HL-60 (cell line): ENCODE data around the gene ADAMTSL3.

ENCODE experiments used
- DNase-seq, 2 experiments: peaks; one replicate each; pipeline ENCODE4 v3.0.0-alpha.2; 2010 to 2020; ENCODE audit warnings: low read depth in 1 of 2, low spot score in 1 of 2
- H3K27ac ChIP-seq: fragments of 250-450 bp; sonication (Bioruptor Pico); replicated peaks from 2 replicates; pipeline ENCODE4 v1.5.1; 2020; ENCODE audit warnings: mild to moderate bottlenecking, moderate library complexity
- H3K27me3 ChIP-seq: fragments of 250-450 bp; sonication (Bioruptor Pico); 2 replicates; pipeline ENCODE4 v1.5.1; 2021; ENCODE audit warnings: mild to moderate bottlenecking, moderate library complexity; ENCODE audit not compliant: insufficient read depth, poor library complexity, severe bottlenecking
- H3K4me3 ChIP-seq: replicated peaks from 2 replicates; pipeline ENCODE4 v1.5.1; 2011; ENCODE audit warnings: mild to moderate bottlenecking, control low read depth, low read length; ENCODE audit not compliant: insufficient read depth
- GABPA ChIP-seq: IDR thresholded peaks from 2 replicates; pipeline ENCODE4 v1.6.1; 2012; ENCODE audit warnings: low read depth
- POLR2AphosphoS5 ChIP-seq: IDR thresholded peaks from 2 replicates; pipeline ENCODE4 v1.6.1; 2012; ENCODE audit warnings: low read depth
- SPI1 ChIP-seq: IDR thresholded peaks from 2 replicates; pipeline ENCODE4 v1.6.1; 2012; ENCODE audit warnings: low read depth, mild to moderate bottlenecking, borderline replicate concordance
- TF ChIP-seq, protein P1 (sequence below): IDR thresholded peaks from 2 replicates; pipeline ENCODE4 v1.6.1; 2012; ENCODE audit warnings: low read depth; ENCODE audit not compliant: insufficient replicate concordance
- TF ChIP-seq, protein P2 (sequence below): IDR thresholded peaks from one replicate; pipeline ENCODE4 v1.5.1; 2011; ENCODE audit warnings: low read length, control low read depth, inconsistent platforms; ENCODE audit not compliant: insufficient read depth

Gene ADAMTSL3

DNA sequence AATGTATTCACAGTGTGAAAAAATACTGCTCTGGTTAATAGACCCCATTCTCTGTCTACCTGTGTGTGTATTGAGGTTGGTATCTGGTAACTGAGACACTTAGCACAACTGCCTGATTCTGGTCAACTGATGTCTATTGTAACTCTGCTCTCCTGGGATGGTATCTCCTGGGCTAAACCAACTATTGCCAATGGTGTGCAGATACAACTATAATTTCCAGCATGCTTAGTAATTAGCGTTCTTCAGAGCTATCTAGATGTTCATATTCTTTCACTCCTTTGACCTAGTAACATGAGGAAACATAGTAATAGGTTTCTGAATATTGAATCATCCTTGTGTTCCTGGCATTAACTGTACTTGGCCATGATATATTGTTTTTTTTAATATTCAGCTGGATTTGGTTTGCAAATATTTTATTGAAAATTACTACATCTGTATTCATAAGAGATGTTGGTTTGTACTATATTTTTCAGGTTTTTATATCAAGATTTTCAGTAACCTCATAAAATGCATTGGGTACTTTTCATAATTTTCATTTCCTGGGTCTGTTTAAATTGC lies 16.8 kb downstream of the ADAMTSL3 start:
- no peak overlapping the region for H3K27ac ChIP-seq
- H3K4me3 ChIP-seq: no peak overlapping the region
- no peaks in the 10 kb centered on the region for H3K27me3 ChIP-seq
- no peak for DNase-seq
- TF ChIP-seq GABPA (no peak), SPI1 (no peak), POLR2AphosphoS5 (no peak)
- TF ChIP-seq, protein P1, sequence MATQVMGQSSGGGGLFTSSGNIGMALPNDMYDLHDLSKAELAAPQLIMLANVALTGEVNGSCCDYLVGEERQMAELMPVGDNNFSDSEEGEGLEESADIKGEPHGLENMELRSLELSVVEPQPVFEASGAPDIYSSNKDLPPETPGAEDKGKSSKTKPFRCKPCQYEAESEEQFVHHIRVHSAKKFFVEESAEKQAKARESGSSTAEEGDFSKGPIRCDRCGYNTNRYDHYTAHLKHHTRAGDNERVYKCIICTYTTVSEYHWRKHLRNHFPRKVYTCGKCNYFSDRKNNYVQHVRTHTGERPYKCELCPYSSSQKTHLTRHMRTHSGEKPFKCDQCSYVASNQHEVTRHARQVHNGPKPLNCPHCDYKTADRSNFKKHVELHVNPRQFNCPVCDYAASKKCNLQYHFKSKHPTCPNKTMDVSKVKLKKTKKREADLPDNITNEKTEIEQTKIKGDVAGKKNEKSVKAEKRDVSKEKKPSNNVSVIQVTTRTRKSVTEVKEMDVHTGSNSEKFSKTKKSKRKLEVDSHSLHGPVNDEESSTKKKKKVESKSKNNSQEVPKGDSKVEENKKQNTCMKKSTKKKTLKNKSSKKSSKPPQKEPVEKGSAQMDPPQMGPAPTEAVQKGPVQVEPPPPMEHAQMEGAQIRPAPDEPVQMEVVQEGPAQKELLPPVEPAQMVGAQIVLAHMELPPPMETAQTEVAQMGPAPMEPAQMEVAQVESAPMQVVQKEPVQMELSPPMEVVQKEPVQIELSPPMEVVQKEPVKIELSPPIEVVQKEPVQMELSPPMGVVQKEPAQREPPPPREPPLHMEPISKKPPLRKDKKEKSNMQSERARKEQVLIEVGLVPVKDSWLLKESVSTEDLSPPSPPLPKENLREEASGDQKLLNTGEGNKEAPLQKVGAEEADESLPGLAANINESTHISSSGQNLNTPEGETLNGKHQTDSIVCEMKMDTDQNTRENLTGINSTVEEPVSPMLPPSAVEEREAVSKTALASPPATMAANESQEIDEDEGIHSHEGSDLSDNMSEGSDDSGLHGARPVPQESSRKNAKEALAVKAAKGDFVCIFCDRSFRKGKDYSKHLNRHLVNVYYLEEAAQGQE: no peak
- TF ChIP-seq, protein P2, sequence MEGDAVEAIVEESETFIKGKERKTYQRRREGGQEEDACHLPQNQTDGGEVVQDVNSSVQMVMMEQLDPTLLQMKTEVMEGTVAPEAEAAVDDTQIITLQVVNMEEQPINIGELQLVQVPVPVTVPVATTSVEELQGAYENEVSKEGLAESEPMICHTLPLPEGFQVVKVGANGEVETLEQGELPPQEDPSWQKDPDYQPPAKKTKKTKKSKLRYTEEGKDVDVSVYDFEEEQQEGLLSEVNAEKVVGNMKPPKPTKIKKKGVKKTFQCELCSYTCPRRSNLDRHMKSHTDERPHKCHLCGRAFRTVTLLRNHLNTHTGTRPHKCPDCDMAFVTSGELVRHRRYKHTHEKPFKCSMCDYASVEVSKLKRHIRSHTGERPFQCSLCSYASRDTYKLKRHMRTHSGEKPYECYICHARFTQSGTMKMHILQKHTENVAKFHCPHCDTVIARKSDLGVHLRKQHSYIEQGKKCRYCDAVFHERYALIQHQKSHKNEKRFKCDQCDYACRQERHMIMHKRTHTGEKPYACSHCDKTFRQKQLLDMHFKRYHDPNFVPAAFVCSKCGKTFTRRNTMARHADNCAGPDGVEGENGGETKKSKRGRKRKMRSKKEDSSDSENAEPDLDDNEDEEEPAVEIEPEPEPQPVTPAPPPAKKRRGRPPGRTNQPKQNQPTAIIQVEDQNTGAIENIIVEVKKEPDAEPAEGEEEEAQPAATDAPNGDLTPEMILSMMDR: no peak

DNA sequence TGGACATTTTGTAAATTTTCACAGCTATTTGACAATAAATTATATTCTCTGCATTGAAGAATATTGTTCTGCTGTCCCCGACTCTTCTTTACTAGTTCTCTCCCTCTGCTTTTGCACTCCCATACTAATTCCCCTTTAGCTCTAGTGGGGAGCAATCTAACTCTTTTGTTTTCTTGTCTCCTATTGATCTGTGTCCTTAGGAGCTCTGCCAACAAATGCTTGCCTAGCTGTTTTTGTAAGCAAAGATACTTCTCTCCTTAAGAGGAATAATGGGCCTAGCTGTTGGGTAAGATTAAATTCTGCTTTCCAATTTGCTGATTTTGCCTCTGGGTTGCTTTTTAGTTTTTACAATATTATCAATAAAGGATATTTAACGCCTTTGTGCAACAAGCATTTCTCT lies 17.7 kb downstream of the ADAMTSL3 start:
- no peak for DNase-seq
- no peak overlapping the region for H3K4me3 ChIP-seq
- no peaks in the 10 kb centered on the region for H3K27me3 ChIP-seq
- H3K27ac ChIP-seq: no peak overlapping the region
- TF ChIP-seq POLR2AphosphoS5 (no peak), SPI1 (no peak), GABPA (no peak)
- TF ChIP-seq, protein P1: no peak
- TF ChIP-seq, protein P2: no peak

DNA sequence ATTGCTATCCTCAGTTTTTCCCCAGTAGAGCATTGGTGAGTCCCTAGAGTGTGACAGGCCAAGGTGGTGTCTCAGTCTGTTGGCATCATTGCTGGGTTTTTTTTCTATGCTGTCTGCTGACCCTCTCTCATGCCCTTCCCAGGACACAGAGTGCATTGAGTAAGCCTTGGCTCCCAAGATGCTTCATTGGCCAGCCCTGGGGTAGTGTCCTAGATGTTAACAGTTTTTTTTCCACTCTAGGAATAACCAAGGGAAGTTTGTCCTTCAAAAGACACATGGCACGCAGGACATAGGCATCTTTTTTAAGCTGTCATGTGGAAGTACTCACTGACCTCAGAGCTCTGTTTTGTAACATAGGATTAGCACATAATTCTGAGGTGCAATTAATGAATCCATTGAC lies 19.5 kb downstream of the ADAMTSL3 start:
- TF ChIP-seq POLR2AphosphoS5: no peak
- TF ChIP-seq, protein P2: no peak
- TF ChIP-seq, protein P1: no peak
- TF ChIP-seq SPI1: no peak
- TF ChIP-seq GABPA: no peak
- Histone ChIP-seq H3K27me3 (no peaks in the 10 kb centered on the region), H3K27ac (no peak overlapping the region), H3K4me3 (no peak overlapping the region)
- DNase-seq: no peak
